ENCODE results near the gene KIRREL1. TPM values are rescaled to one million over a fixed set of nuclear protein-coding genes. Genes with fewer than 3 reads are reported as not detected.

Gene KIRREL1
- total RNA-seq, 1 experiment from 2014 or later: 30.5 TPM

- Mint-ChIP-seq H3K4me3 (no peak overlapping the region), H3K27ac (no peak overlapping the region), H3K36me3 (ENCODE audit: insufficient read depth in 1 of 3, low read depth in 3 of 3) (peaks cover 18 to 31% (median 26%) of the 10 kb centered on the region in 3 experiments), H3K9me3 (peaks cover 34 to 35% of the 10 kb centered on the region in 2 experiments), H3K27me3 (ENCODE audit: low read depth) (peaks cover 4% of the 10 kb centered on the region), H3K4me1 (peaks cover 12 to 17% of the 10 kb centered on the region in 2 experiments)
- no peak overlapping the region for H2AFZ ChIP-seq (ENCODE audit: low read length)
- no peak overlapping the region for H2BK5ac ChIP-seq (ENCODE audit: insufficient read length, low read length)
- H3K4me1 ChIP-seq (ENCODE audit: insufficient read depth, low read length): no peaks in the 10 kb centered on the region
- no peaks in the 10 kb centered on the region for H3K27me3 ChIP-seq (ENCODE audit: insufficient read depth, low read length)
- no CpG with 5 or more reads among the region's 3 CpGs for WGBS (ENCODE audit: extremely low coverage, insufficient read length, low lambda C conversion rate)
- H4K8ac ChIP-seq (replicated peaks; ENCODE audit: insufficient read length, low read depth, low read length): no peak overlapping the region
- H3K27ac ChIP-seq (ENCODE audit: insufficient read length, low read depth, low read length): no peak overlapping the region
- H3K4ac ChIP-seq (ENCODE audit: low read depth, low read length): no peak overlapping the region
- H2BK12ac ChIP-seq (ENCODE audit: insufficient read length, low read depth, low read length): no peak overlapping the region
- H3T11ph ChIP-seq (ENCODE audit: low read length): no peak overlapping the region
- no peak overlapping the region for H3K18ac ChIP-seq (ENCODE audit: insufficient read length, low read depth, low read length)
- no peaks in the 10 kb centered on the region for H4K20me1 ChIP-seq (ENCODE audit: control insufficient read depth, insufficient read depth, insufficient read length)
- H3K4me2 ChIP-seq (ENCODE audit: insufficient read depth, insufficient read length, low read length): no peak overlapping the region
- no peaks in the 10 kb centered on the region for H3K79me2 ChIP-seq (ENCODE audit: insufficient read depth, low read length)
- no peaks in the 10 kb centered on the region for H3K23me2 ChIP-seq (ENCODE audit: insufficient read length, low read depth, low read length, poor library complexity, severe bottlenecking)
- H2BK20ac ChIP-seq (ENCODE audit: low read depth, low read length, poor library complexity, severe bottlenecking): no peak overlapping the region
- H3K23ac ChIP-seq (ENCODE audit: insufficient read length, low read depth, low read length): no peak overlapping the region
- no peak overlapping the region for H3K14ac ChIP-seq (ENCODE audit: insufficient read depth, low read length)
- no peak overlapping the region for H3K56ac ChIP-seq (ENCODE audit: insufficient read length, low read depth, low read length)
- no peak overlapping the region for H2AK5ac ChIP-seq (ENCODE audit: insufficient read length, low read length)
- no peak overlapping the region for H4K91ac ChIP-seq (ENCODE audit: insufficient read length, low read depth, low read length)
- H3K9me3 ChIP-seq (ENCODE audit: control insufficient read depth, low read depth, low read length): peaks cover 23% of the 10 kb centered on the region
- TF ChIP-seq CTCF (conservative IDR thresholded peaks at IDR 0.05): peak; percentile 91
- no peaks in the 10 kb centered on the region for H3K79me1 ChIP-seq (ENCODE audit: insufficient read depth, low read depth, low read length, poor library complexity, severe bottlenecking)
- H2BK15ac ChIP-seq (ENCODE audit: low read depth, low read length): no peak overlapping the region
- DNase-seq: peak; percentile 62
- no peak overlapping the region for H4K5ac ChIP-seq (ENCODE audit: insufficient read length, low read depth, low read length)
- H3K9ac ChIP-seq (ENCODE audit: extremely low read depth, insufficient read length, low read length): no peak overlapping the region
- H2BK120ac ChIP-seq (ENCODE audit: low read depth, low read length, poor library complexity, severe bottlenecking): no peak overlapping the region
These were observed 23.6 kb upstream of the KIRREL1 start for GRCh38 chr1:157969697-157970485.

Data from H9 (cell line).